Lower leg skin (tissue), 4 donors: Measurements from ENCODE around the gene ORAI1. TPM values are rescaled to one million over a fixed set of nuclear protein-coding genes. Genes with fewer than 3 reads are reported as not detected.
"Not testable (repeated sequence)": the region's sequence is repeated elsewhere in the genome, so short reads cannot be mapped to it uniquely, and the experiment has no call there.

Source experiments
- DNase-seq, 2 donors: peaks; one replicate each; pipeline ENCODE4 v3.0.0-alpha.2; 2019; ENCODE audit warnings: low spot score in 2 of 2
- H3K4me3 ChIP-seq: fragments of 200-600 bp; sonication (generic); 2 replicates; pipeline ENCODE4 v1.5.1; 2017; ENCODE audit warnings: mild to moderate bottlenecking, low read depth; ENCODE audit not compliant: poor library complexity, severe bottlenecking
- CTCF ChIP-seq, 3 donors: fragments of 450-650 bp; IDR thresholded peaks; one replicate each; pipeline ENCODE4 v1.5.1; 2016; ENCODE audit warnings: antibody characterized with exemption in 3 of 3, mild to moderate bottlenecking in 3 of 3, moderate library complexity in 2 of 3
- POLR2A ChIP-seq, 2 donors: fragments of 450-650 bp; IDR thresholded peaks; one replicate each; pipeline ENCODE4 v1.6.1; 2016 to 2017; ENCODE audit warnings: antibody characterized with exemption in 2 of 2, mild to moderate bottlenecking in 1 of 2, moderate library complexity in 1 of 2
- WGBS, 2 donors: methylation state at CpG; one replicate each; pipeline ENCODE4 v1.1.5; 2018; 5-methylcytosine and 5-hydroxymethylcytosine counted together
- intact Hi-C: fragments of 100-400 bp; cut with DNase I; formaldehyde crosslinking; loops from one replicate; pipeline ENCODE4 v1.15.0; 2023; ENCODE audit warnings: low total_unique reads
- total RNA-seq, 4 donors: library from RNA; depleted of rRNA; stranded (reverse); fragments of >200 nt; gene quantifications; one replicate each; pipeline ENCODE4 v1.1.0, GENCODE V29; 2016

ORAI1 gene
- total RNA-seq, 4 donors from 2014 or later = 65.1 to 77.7 (median 69.6) TPM

- no peak for DNase-seq
Observed at GRCh38 chr12:121632069-121632970, 6.0 kb downstream of the ORAI1 start.

GRCh38 chr12:121633833-121634196 lies 7.5 kb downstream of the ORAI1 start:
- intact Hi-C loops = not testable (repeated sequence)

More at GRCh38 chr12:121632069-121632970, 6.0 kb downstream of the ORAI1 start:
- WGBS, 2 donors = 65% methylated on average over 11 of the region's 11 CpGs
- intact Hi-C loops = no loop called here
- no peak overlapping the region for H3K4me3 ChIP-seq
- TF ChIP-seq POLR2A (IDR thresholded peaks at IDR 0.05) = no peak
- no peak for TF ChIP-seq CTCF (IDR thresholded peaks at IDR 0.05)

GRCh38 chr12:121634836-121635235 lies 8.5 kb downstream of the ORAI1 start:
- no peak for DNase-seq
- H3K4me3 ChIP-seq = no peak overlapping the region
- intact Hi-C loops = no loop called here
- WGBS, 2 donors = 60 to 70% methylated on average over 9 to 13 of the region's 13 CpGs
- TF ChIP-seq CTCF (IDR thresholded peaks at IDR 0.05) = no peak
- no peak for TF ChIP-seq POLR2A (IDR thresholded peaks at IDR 0.05)

More at GRCh38 chr12:121633833-121634196, 7.5 kb downstream of the ORAI1 start:
- WGBS, 2 donors = 58 to 68% methylated on average over 6 of the region's 11 CpGs
- H3K4me3 ChIP-seq, DNase-seq: not testable (repeated sequence)

GRCh38 chr12:121637231-121637914 lies 11.0 kb downstream of the ORAI1 start:
- intact Hi-C loops = no loop called here
- no peak overlapping the region for H3K4me3 ChIP-seq
- 53 to 70% methylated on average over 8 to 10 of the region's 10 CpGs for WGBS, 2 donors
- peak in 1 of 2 donors; percentile 89 for DNase-seq
- TF ChIP-seq POLR2A (IDR thresholded peaks at IDR 0.05) (no peak), CTCF (IDR thresholded peaks at IDR 0.05) (no peak)

GRCh38 chr12:121638298-121639202 lies 12.2 kb downstream of the ORAI1 start:
- intact Hi-C loops = no loop called here
- WGBS, 2 donors = 83 to 93% methylated on average over 10 to 14 of the region's 14 CpGs
- H3K4me3 ChIP-seq = no peak overlapping the region
- no peak for DNase-seq
- TF ChIP-seq POLR2A (IDR thresholded peaks at IDR 0.05) = no peak

GRCh38 chr12:121641343-121641630 lies 15.0 kb downstream of the ORAI1 start:
- intact Hi-C loops = no loop called here
- 83 to 93% methylated on average over 9 to 18 of the region's 18 CpGs for WGBS, 2 donors
- no peak for TF ChIP-seq POLR2A (IDR thresholded peaks at IDR 0.05)
- TF ChIP-seq CTCF (IDR thresholded peaks at IDR 0.05) = no peak
- H3K4me3 ChIP-seq = no peak overlapping the region
- no peak for DNase-seq
